GM12878 (cell line): ENCODE results near the gene CLIP3. TPM values are rescaled to one million over a fixed set of nuclear protein-coding genes. Genes with fewer than 3 reads are reported as not detected.

Experiments used
- ATAC-seq: fragments of 200-7000 bp; cut with Tn5 transposase; 3 replicates; pipeline ENCODE4 v1.9.1; 2020; ENCODE audit warnings: mild to moderate bottlenecking, moderate library complexity
- BruUV-seq: library from RNA; stranded (reverse); fragments of 400-500 nt; replicated peaks from 2 replicates; lab custom pipeline; 2021; lab: Mats Ljungman, UMichigan
- CTCF ChIA-PET: fragments of 300-600 bp; sonication (Branson Sonifier 250); formaldehyde crosslinking; extraction: SDS; loops from one replicate; lab custom pipeline; 2021; ENCODE audit warnings: inconsistent platforms; lab: Yijun Ruan, JAX
- POLR2A ChIA-PET: fragments of 350-600 bp; formaldehyde crosslinking; extraction: SDS; loops from one replicate; lab custom pipeline; 2021; ENCODE audit warnings: inconsistent platforms; lab: Charles Lee
- RAD21 ChIA-PET: fragments of 300-600 bp; sonication (Branson Sonifier 250); formaldehyde crosslinking; loops from one replicate; lab custom pipeline; 2023; ENCODE audit warnings: antibody characterized with exemption; ENCODE audit not compliant: unreplicated experiment; lab: Charles Lee
- SMC1A ChIA-PET: fragments of 300-600 bp; sonication (Branson Sonifier 250); formaldehyde crosslinking; loops from one replicate; lab custom pipeline; 2023; ENCODE audit not compliant: unreplicated experiment, uncharacterized antibody; lab: Charles Lee
- DNase-seq: peaks from one replicate; pipeline ENCODE4 v3.0.0-alpha.2; 2011; ENCODE audit warnings: low read depth, low spot score
- FAIRE-seq: peaks from 3 replicates; lab custom pipeline; 2011; peaks lifted over from hg19 to GRCh38; lab: Jason Lieb, UNC
- H2AFZ ChIP-seq: 2 replicates; pipeline ENCODE4 v1.6.0; 2011; ENCODE audit warnings: low read depth, low read length, control low read depth; ENCODE audit not compliant: control insufficient read depth
- H3K27ac ChIP-seq: 2 replicates; pipeline ENCODE4 v1.5.1; 2011; ENCODE audit warnings: control low read depth; ENCODE audit not compliant: control insufficient read depth, insufficient read depth
- H3K27me3 ChIP-seq, 2 experiments: replicated peaks in 1 of 2; 2 replicates each; pipeline versions ENCODE4 v1.6.0 to v1.6.1; 2011; ENCODE audit warnings: low read length in 1 of 2; ENCODE audit not compliant: control insufficient read depth in 2 of 2, insufficient read depth in 2 of 2
- H3K36me3 ChIP-seq, 2 experiments: 2 replicates each; pipeline ENCODE4 v1.5.1; 2011; ENCODE audit warnings: low read length in 1 of 2; ENCODE audit not compliant: control insufficient read depth in 2 of 2, insufficient read depth in 2 of 2
- H3K4me1 ChIP-seq: 2 replicates; pipeline ENCODE4 v1.6.1; 2011; ENCODE audit warnings: mild to moderate bottlenecking, low read length, moderate library complexity, mixed read lengths; ENCODE audit not compliant: control insufficient read depth, insufficient read depth
- H3K4me2 ChIP-seq: 2 replicates; pipeline ENCODE4 v1.6.0; 2011; ENCODE audit warnings: control low read depth; ENCODE audit not compliant: control insufficient read depth, insufficient read depth
- H3K4me3 ChIP-seq: fragments of 200-600 bp; sonication (generic); 2 replicates; pipeline ENCODE4 v1.5.1; 2016
- H3K79me2 ChIP-seq: 2 replicates; pipeline ENCODE4 v1.6.0; 2011; ENCODE audit warnings: low read length; ENCODE audit not compliant: control insufficient read depth, insufficient read depth
- H3K9ac ChIP-seq: 2 replicates; pipeline ENCODE4 v1.8.0; 2011; ENCODE audit warnings: low read length, control low read depth, mixed read lengths; ENCODE audit not compliant: control insufficient read depth, insufficient read depth
- H3K9me3 ChIP-seq: replicated peaks from 3 replicates; pipeline ENCODE4 v1.5.1; 2011; ENCODE audit warnings: mild to moderate bottlenecking, low read length; ENCODE audit not compliant: control insufficient read depth, insufficient read depth
- H4K20me1 ChIP-seq: 2 replicates; pipeline ENCODE4 v1.6.0; 2011; ENCODE audit not compliant: control insufficient read depth, insufficient read depth
- MEF2B ChIP-seq: fragments of 450-650 bp; IDR thresholded peaks from 2 replicates; pipeline ENCODE4 v1.6.1; 2018; ENCODE audit warnings: mild to moderate bottlenecking, moderate library complexity; ENCODE audit not compliant: partially characterized antibody, poor library complexity, severe bottlenecking
- NR2C2 ChIP-seq: IDR thresholded peaks from 2 replicates; pipeline ENCODE4 v1.6.1; 2011; ENCODE audit warnings: borderline replicate concordance, low read depth; ENCODE audit not compliant: control insufficient read depth, insufficient read length
- RELA ChIP-seq: fragments of 450-650 bp; IDR thresholded peaks from 2 replicates; pipeline ENCODE4 v1.8.0; 2014; ENCODE audit warnings: borderline replicate concordance; ENCODE audit not compliant: partially characterized antibody
- WGBS: methylation state at CpG from one replicate; pipeline ENCODE4 v1.1.6; 2016; ENCODE audit warnings: low lambda C conversion rate; ENCODE audit not compliant: insufficient replicate concordance, insufficient coverage; ENCODE audit errors: missing lambda C conversion rate; 5-methylcytosine and 5-hydroxymethylcytosine counted together
- in situ Hi-C: fragments of 300-500 bp; cut with MboI; formaldehyde crosslinking; loops from 9 replicates; pipeline ENCODE4 v1.14.3; 2018; ENCODE audit warnings: mixed read lengths
- intact Hi-C: fragments of 100-400 bp; cut with micrococcal nuclease; formaldehyde crosslinking; loops from one replicate; pipeline ENCODE4 v1.14.2; 2022; ENCODE audit not compliant: unreplicated experiment
- polyA plus RNA-seq, 11 experiments: library from polyadenylated mRNA; depleted of rRNA in 4 of 11; unstranded in 6 of 11; stranded (reverse) in 5 of 11; fragments of >200 nt; fragmentation: Nextera tagmentation in 4 of 11; fragmentation: Illumina TruSeq in 1 of 11; extraction: Ambion mirVana in 4 of 11; extraction: Trizol in 1 of 11; gene quantifications; 1 replicate in 1 of 11; 2 replicates in 10 of 11; pipeline versions ENCODE4 v1.2.1 to v1.2.3, GENCODE V29; 2011 to 2016; ENCODE audit warnings: inconsistent platforms in 2 of 11, missing spikeins in 2 of 11, low read depth in 1 of 11
- total RNA-seq, 4 experiments: library from RNA; depleted of rRNA in 3 of 4; stranded (reverse); fragments of >200 nt in 3 of 4; fragmentation: Illumina TruSeq in 1 of 4; extraction: Trizol in 1 of 4; gene quantifications; 2 replicates each; pipeline versions ENCODE4 v1.2.1 to v1.2.3, GENCODE V29; 2013 to 2021

The CLIP3 gene
- total and polyA plus RNA-seq, 10 of the 15 experiments (the other 5 are each of a cell fraction or from before 2014, with no cell fraction given): 0.09 to 2.7 (median 0.45) TPM; not detected in 1

GRCh38 chr19:35996777-35997176 lies 35.9 kb downstream of the CLIP3 start:
- H3K4me2 ChIP-seq: peak overlapping the region; percentile 58
- H4K20me1 ChIP-seq: no peaks in the 10 kb centered on the region
- peak overlapping the region; percentile 78; the same call in 1 of the 2 replicates for H3K9ac ChIP-seq
- H3K36me3 ChIP-seq: no peaks in the 10 kb centered on the region
- in situ Hi-C loops (no loop called here), intact Hi-C loops (loop anchor here (5.0 kb wide), 1 partner anchor 56 kb away; the partner anchor contains the start of genes THAP8 and WDR62)
- H3K4me1 ChIP-seq: peaks cover 25% of the 10 kb centered on the region
- no peak for FAIRE-seq
- BruUV-seq: no TSS peak
- CTCF ChIA-PET: no interaction called here
- POLR2A ChIA-PET: interaction anchor here (1.8 kb wide), 1 partner anchor 12 kb away, joined by 5 read pairs; the partner anchor contains the start of gene SYNE4
- peak overlapping the region; percentile 90 for H3K4me3 ChIP-seq
- TF ChIP-seq MEF2B (no peak), RELA (no peak), NR2C2 (no peak)
- DNase-seq: no peak
- SMC1A ChIA-PET: interaction anchor here (1.0 kb wide), 1 partner anchor 64 kb away, joined by 3 read pairs; no protein-coding TSS in a partner anchor
- ATAC-seq: no peak
- H3K27ac ChIP-seq: no peak overlapping the region
- RAD21 ChIA-PET: interaction anchor here (1.4 to 1.7 kb wide), 2 partner anchors 17 to 57 kb away, joined by 5 read pairs; partner anchors contain the start of genes ALKBH6, THAP8 and WDR62
- H3K79me2 ChIP-seq: peaks cover 29% of the 10 kb centered on the region
- no peaks in the 10 kb centered on the region for H3K27me3 ChIP-seq
- 94% methylated on average over 8 of the region's 8 CpGs for WGBS
- H3K9me3 ChIP-seq: no peaks in the 10 kb centered on the region
- no peak overlapping the region for H2AFZ ChIP-seq
